HFFc6 (cell line): ENCODE measurements around the gene MYO3B. TPM values are rescaled to one million over a fixed set of nuclear protein-coding genes. Genes with fewer than 3 reads are reported as not detected.

Experiments
- DNase-seq: peaks from one replicate; pipeline ENCODE4 v3.0.0-alpha.2; 2018
- H3K27ac Mint-ChIP-seq: 2 replicates; pipeline ENCODE4 v1.8.0; 2020; ENCODE audit warnings: mild to moderate bottlenecking, mixed read lengths
- H3K27me3 Mint-ChIP-seq: 2 replicates; pipeline ENCODE4 v1.8.0; 2021; ENCODE audit warnings: mild to moderate bottlenecking, moderate library complexity, mixed read lengths; ENCODE audit not compliant: insufficient read depth
- H3K36me3 Mint-ChIP-seq: 2 replicates; pipeline ENCODE4 v1.8.0; 2021; ENCODE audit warnings: low read depth, mixed read lengths
- H3K4me1 Mint-ChIP-seq: 2 replicates; pipeline ENCODE4 v1.8.0; 2020; ENCODE audit warnings: low read depth, mixed read lengths
- H3K4me3 Mint-ChIP-seq: 2 replicates; pipeline ENCODE4 v1.8.0; 2020; ENCODE audit warnings: mild to moderate bottlenecking, moderate library complexity, mixed read lengths
- H3K9me3 Mint-ChIP-seq: 2 replicates; pipeline ENCODE4 v1.8.0; 2020; ENCODE audit warnings: mild to moderate bottlenecking, mixed read lengths
- CTCF ChIP-seq: fragments of 200-600 bp; sonication (generic); IDR thresholded peaks from 2 replicates; pipeline ENCODE4 v1.5.0; 2021; ENCODE audit warnings: antibody characterized with exemption, mild to moderate bottlenecking
- total RNA-seq, 6 experiments: library from RNA; stranded (reverse); fragmentation: NEBNext Ultra II Directional; extraction: Animal tissue kit (Norgen Biotek cat#: 25700); gene quantifications; 2 replicates in 1 of 6; 3 replicates in 5 of 6; pipeline ENCODE4 v1.2.3, GENCODE V29; 2021

The MYO3B gene
- total RNA-seq, 6 experiments from 2014 or later, result not detected

- Mint-ChIP-seq H3K4me3 (no peak overlapping the region), H3K9me3 (no peaks in the 10 kb centered on the region), H3K4me1 (no peaks in the 10 kb centered on the region), H3K27ac (no peak overlapping the region), H3K36me3 (no peaks in the 10 kb centered on the region), H3K27me3 (peaks cover 8% of the 10 kb centered on the region)
- peak; percentile 43 for DNase-seq
- TF ChIP-seq CTCF, result peak; percentile 75
These were observed 58.1 kb downstream of the MYO3B start for GRCh38 chr2:170235860-170236679.

GRCh38 chr2:170236680-170237047 lies 58.7 kb downstream of the MYO3B start:
- no peak for TF ChIP-seq CTCF
- no peak overlapping the region for H3K4me3 Mint-ChIP-seq
- H3K9me3 Mint-ChIP-seq, result no peaks in the 10 kb centered on the region
- H3K27ac Mint-ChIP-seq, result no peak overlapping the region
- no peaks in the 10 kb centered on the region for H3K4me1 Mint-ChIP-seq
- no peaks in the 10 kb centered on the region for H3K36me3 Mint-ChIP-seq
- no peak for DNase-seq
- H3K27me3 Mint-ChIP-seq, result peaks cover 8% of the 10 kb centered on the region

GRCh38 chr2:170237572-170238120 lies 59.7 kb downstream of the MYO3B start:
- Mint-ChIP-seq H3K4me1 (no peaks in the 10 kb centered on the region), H3K4me3 (no peak overlapping the region), H3K27ac (no peak overlapping the region), H3K9me3 (no peaks in the 10 kb centered on the region), H3K27me3 (peaks cover 8% of the 10 kb centered on the region), H3K36me3 (no peaks in the 10 kb centered on the region)
- no peak for TF ChIP-seq CTCF
- no peak for DNase-seq

- DNase-seq, result no peak
- Mint-ChIP-seq H3K9me3 (no peaks in the 10 kb centered on the region), H3K4me1 (no peaks in the 10 kb centered on the region), H3K36me3 (no peaks in the 10 kb centered on the region), H3K27me3 (peaks cover 8% of the 10 kb centered on the region), H3K27ac (no peak overlapping the region), H3K4me3 (no peak overlapping the region)
- no peak for TF ChIP-seq CTCF
These were observed 60.8 kb downstream of the MYO3B start for GRCh38 chr2:170238776-170239175.

GRCh38 chr2:170240629-170241028 lies 62.7 kb downstream of the MYO3B start:
- Mint-ChIP-seq H3K27me3 (peaks cover 7% of the 10 kb centered on the region), H3K4me1 (no peaks in the 10 kb centered on the region), H3K9me3 (no peaks in the 10 kb centered on the region), H3K27ac (no peak overlapping the region), H3K4me3 (no peak overlapping the region), H3K36me3 (no peaks in the 10 kb centered on the region)
- TF ChIP-seq CTCF, result no peak
- DNase-seq, result no peak
